ENCODE results near the gene RPTN.

The RPTN gene

GRCh38 chr1:152182431-152182830, 23.4 kb upstream of the RPTN start:
- in situ Hi-C loops (cut with MboI; ENCODE audit: low sequenced_read_pairs), result loop anchor here (10.0 kb wide), 1 partner anchor 128 kb away; no protein-coding TSS in a partner anchor
- no peak for DNase-seq (ENCODE audit: low spot score in 2 of 2)
- Histone ChIP-seq H3K4me3 (no peak overlapping the region), H3K9me3 (no peaks in the 10 kb centered on the region), H3K36me3 (replicated peaks) (no peaks in the 10 kb centered on the region), H3K4me1 (no peaks in the 10 kb centered on the region), H3K27me3 (ENCODE audit: low read depth) (0 out of 2 replicates have a peak, but pooled peaks cover 2% of the 10 kb centered on the region)

- DNase-seq (ENCODE audit: low spot score in 2 of 2), result no peak
- no peaks in the 10 kb centered on the region for H3K9me3 ChIP-seq
- H3K4me3 ChIP-seq, result no peak overlapping the region
- in situ Hi-C loops (cut with MboI; ENCODE audit: low sequenced_read_pairs), result no loop called here
- no peaks in the 10 kb centered on the region for H3K4me1 ChIP-seq
- H3K36me3 ChIP-seq (replicated peaks), result no peaks in the 10 kb centered on the region
- H3K27me3 ChIP-seq (ENCODE audit: low read depth), result no peaks in the 10 kb centered on the region
These were observed 20.5 kb upstream of the RPTN start for GRCh38 chr1:152179566-152179965.

GRCh38 chr1:152170287-152170905, 11.4 kb upstream of the RPTN start:
- H3K4me1 ChIP-seq, result no peaks in the 10 kb centered on the region
- H3K36me3 ChIP-seq (replicated peaks), result no peaks in the 10 kb centered on the region
- H3K4me3 ChIP-seq, result no peak overlapping the region
- no peaks in the 10 kb centered on the region for H3K9me3 ChIP-seq
- in situ Hi-C loops (cut with MboI; ENCODE audit: low sequenced_read_pairs), result no loop called here
- DNase-seq (ENCODE audit: low spot score in 2 of 2), result no peak
- H3K27me3 ChIP-seq (ENCODE audit: low read depth), result peaks cover 3% of the 10 kb centered on the region; the same call in 1 of the 2 replicates

- H3K36me3 ChIP-seq (replicated peaks), result no peaks in the 10 kb centered on the region
- H3K9me3 ChIP-seq, result no peaks in the 10 kb centered on the region
- DNase-seq (ENCODE audit: low spot score in 2 of 2), result no peak
- H3K27me3 ChIP-seq (ENCODE audit: low read depth), result peaks cover 3% of the 10 kb centered on the region; the same call in 1 of the 2 replicates
- H3K4me1 ChIP-seq, result no peaks in the 10 kb centered on the region
- in situ Hi-C loops (cut with MboI; ENCODE audit: low sequenced_read_pairs), result no loop called here
- H3K4me3 ChIP-seq, result no peak overlapping the region
These were observed 10.5 kb upstream of the RPTN start for GRCh38 chr1:152169366-152170025.

GRCh38 chr1:152168535-152168868, 9.5 kb upstream of the RPTN start:
- no peak for DNase-seq (ENCODE audit: low spot score in 2 of 2)
- Histone ChIP-seq H3K27me3 (ENCODE audit: low read depth) (peaks cover 3% of the 10 kb centered on the region; the same call in 1 of the 2 replicates), H3K4me3 (no peak overlapping the region), H3K4me1 (no peaks in the 10 kb centered on the region), H3K9me3 (no peaks in the 10 kb centered on the region), H3K36me3 (replicated peaks) (no peaks in the 10 kb centered on the region)
- in situ Hi-C loops (cut with MboI; ENCODE audit: low sequenced_read_pairs), result no loop called here

- in situ Hi-C loops (cut with MboI; ENCODE audit: low sequenced_read_pairs), result no loop called here
- Histone ChIP-seq H3K4me3 (no peak overlapping the region), H3K9me3 (no peaks in the 10 kb centered on the region), H3K36me3 (replicated peaks) (no peaks in the 10 kb centered on the region), H3K27me3 (ENCODE audit: low read depth) (peaks cover 3% of the 10 kb centered on the region; the same call in 1 of the 2 replicates), H3K4me1 (no peaks in the 10 kb centered on the region)
- no peak for DNase-seq (ENCODE audit: low spot score in 2 of 2)
These were observed 9.0 kb upstream of the RPTN start for GRCh38 chr1:152167835-152168534.

- H3K4me1 ChIP-seq, result no peaks in the 10 kb centered on the region
These were observed 7.9 kb upstream of the RPTN start for GRCh38 chr1:152166966-152167365.

GRCh38 chr1:152165286-152166077, 6.5 kb upstream of the RPTN start:
- DNase-seq (ENCODE audit: low spot score in 2 of 2), result no peak
- H3K27me3 ChIP-seq (ENCODE audit: low read depth), result peaks cover 3% of the 10 kb centered on the region; the same call in 1 of the 2 replicates
- H3K36me3 ChIP-seq (replicated peaks), result no peaks in the 10 kb centered on the region
- no peaks in the 10 kb centered on the region for H3K4me1 ChIP-seq
- H3K9me3 ChIP-seq, result no peaks in the 10 kb centered on the region
- in situ Hi-C loops (cut with MboI; ENCODE audit: low sequenced_read_pairs), result no loop called here
- no peak overlapping the region for H3K4me3 ChIP-seq

More at GRCh38 chr1:152166966-152167365, 7.9 kb upstream of the RPTN start:
- DNase-seq (ENCODE audit: low spot score in 2 of 2), result no peak
- H3K36me3 ChIP-seq (replicated peaks), result no peaks in the 10 kb centered on the region
- H3K27me3 ChIP-seq (ENCODE audit: low read depth), result peaks cover 3% of the 10 kb centered on the region; the same call in 1 of the 2 replicates
- H3K4me3 ChIP-seq, result no peak overlapping the region
- H3K9me3 ChIP-seq, result no peaks in the 10 kb centered on the region
- in situ Hi-C loops (cut with MboI; ENCODE audit: low sequenced_read_pairs), result no loop called here

GRCh38 chr1:152164517-152165136, 5.6 kb upstream of the RPTN start:
- no peaks in the 10 kb centered on the region for H3K9me3 ChIP-seq
- in situ Hi-C loops (cut with MboI; ENCODE audit: low sequenced_read_pairs), result no loop called here
- DNase-seq (ENCODE audit: low spot score in 2 of 2), result no peak
- H3K27me3 ChIP-seq (ENCODE audit: low read depth), result peaks cover 3% of the 10 kb centered on the region; the same call in 1 of the 2 replicates
- H3K4me3 ChIP-seq, result no peak overlapping the region
- no peaks in the 10 kb centered on the region for H3K4me1 ChIP-seq
- no peaks in the 10 kb centered on the region for H3K36me3 ChIP-seq (replicated peaks)

GRCh38 chr1:152162792-152163463, 3.9 kb upstream of the RPTN start:
- no peaks in the 10 kb centered on the region for H3K4me1 ChIP-seq
- DNase-seq (ENCODE audit: low spot score in 2 of 2), result no peak
- in situ Hi-C loops (cut with MboI; ENCODE audit: low sequenced_read_pairs), result no loop called here
- peaks cover 3% of the 10 kb centered on the region; the same call in 1 of the 2 replicates for H3K27me3 ChIP-seq (ENCODE audit: low read depth)
- no peaks in the 10 kb centered on the region for H3K9me3 ChIP-seq
- H3K36me3 ChIP-seq (replicated peaks), result no peaks in the 10 kb centered on the region
- no peak overlapping the region for H3K4me3 ChIP-seq

- no peaks in the 10 kb centered on the region for H3K36me3 ChIP-seq (replicated peaks)
- H3K9me3 ChIP-seq, result no peaks in the 10 kb centered on the region
- H3K4me1 ChIP-seq, result no peaks in the 10 kb centered on the region
- in situ Hi-C loops (cut with MboI; ENCODE audit: low sequenced_read_pairs), result no loop called here
- peaks cover 2% of the 10 kb centered on the region; the same call in 1 of the 2 replicates for H3K27me3 ChIP-seq (ENCODE audit: low read depth)
- no peak for DNase-seq (ENCODE audit: low spot score in 2 of 2)
- H3K4me3 ChIP-seq, result no peak overlapping the region
These were observed 1.5 kb upstream of the RPTN start for GRCh38 chr1:152160576-152160975.

- Histone ChIP-seq H3K36me3 (replicated peaks) (no peaks in the 10 kb centered on the region), H3K27me3 (ENCODE audit: low read depth) (0 out of 2 replicates have a peak, but pooled peaks cover 2% of the 10 kb centered on the region), H3K4me1 (no peaks in the 10 kb centered on the region), H3K4me3 (no peak overlapping the region), H3K9me3 (no peaks in the 10 kb centered on the region)
- no peak for DNase-seq (ENCODE audit: low spot score in 2 of 2)
- in situ Hi-C loops (cut with MboI; ENCODE audit: low sequenced_read_pairs), result no loop called here
These were observed 5.0 kb downstream of the RPTN start for GRCh38 chr1:152153996-152154395.

- in situ Hi-C loops (cut with MboI; ENCODE audit: low sequenced_read_pairs), result no loop called here
- no peaks in the 10 kb centered on the region for H3K36me3 ChIP-seq (replicated peaks)
- no peak for DNase-seq (ENCODE audit: low spot score in 2 of 2)
- 0 out of 2 replicates have a peak, but pooled peaks cover 2% of the 10 kb centered on the region for H3K27me3 ChIP-seq (ENCODE audit: low read depth)
- H3K4me1 ChIP-seq, result no peaks in the 10 kb centered on the region
- H3K9me3 ChIP-seq, result no peaks in the 10 kb centered on the region
- no peak overlapping the region for H3K4me3 ChIP-seq
These were observed 7.4 kb downstream of the RPTN start for GRCh38 chr1:152151646-152152045.
